Measurements from ENCODE around the gene ETFA.

DNA sequence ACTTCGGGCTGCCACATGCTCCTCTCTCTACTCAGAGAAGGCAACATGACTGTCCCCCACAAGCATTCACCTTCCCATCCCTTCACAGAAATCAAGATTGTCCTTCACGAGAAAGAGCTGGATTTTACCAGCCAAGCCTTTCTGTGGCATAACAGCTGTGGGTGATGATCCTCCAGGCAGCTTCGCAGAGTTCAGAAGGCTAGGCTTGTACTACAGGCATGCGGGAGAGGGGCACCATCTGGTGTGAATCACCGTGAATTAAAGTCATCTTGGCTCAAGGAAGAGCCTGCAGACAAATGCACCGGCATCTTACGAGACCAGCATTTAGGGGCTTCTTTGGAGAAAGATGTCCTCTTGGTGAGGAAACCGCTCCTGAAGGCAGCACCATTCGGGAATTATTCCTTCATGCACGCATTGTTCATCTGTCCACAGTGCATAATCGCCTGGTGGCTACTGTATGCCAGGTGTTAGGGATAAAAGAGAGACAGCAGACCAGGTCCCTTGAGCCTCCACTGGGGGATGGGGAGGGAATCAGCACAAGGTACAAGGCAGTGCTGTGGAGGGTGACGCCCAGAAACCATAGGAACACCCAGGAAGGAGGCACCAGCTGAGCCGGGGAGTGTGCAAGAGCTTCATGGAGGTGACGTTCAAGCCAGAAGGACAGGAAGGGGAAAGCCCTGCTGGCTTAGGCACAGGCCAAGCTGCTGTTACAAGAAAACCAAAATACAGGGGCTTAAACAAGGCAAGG lies 142.9 kb downstream of the ETFA start:
- TF ChIP-seq BHLHE40 (IDR thresholded peaks at IDR 0.05; ENCODE audit: borderline replicate concordance) (no peak), FOXK2 (IDR thresholded peaks at IDR 0.05) (no peak), SUZ12 (IDR thresholded peaks at IDR 0.05) (no peak), FOXA1 (IDR thresholded peaks at IDR 0.05) (no peak), FOXM1 (IDR thresholded peaks at IDR 0.05; ENCODE audit: borderline replicate concordance) (no peak), TARDBP (IDR thresholded peaks at IDR 0.05) (no peak), ELF4 (IDR thresholded peaks at IDR 0.05) (no peak), SP1 (IDR thresholded peaks at IDR 0.05) (no peak)
- TF ChIP-seq, protein P1, sequence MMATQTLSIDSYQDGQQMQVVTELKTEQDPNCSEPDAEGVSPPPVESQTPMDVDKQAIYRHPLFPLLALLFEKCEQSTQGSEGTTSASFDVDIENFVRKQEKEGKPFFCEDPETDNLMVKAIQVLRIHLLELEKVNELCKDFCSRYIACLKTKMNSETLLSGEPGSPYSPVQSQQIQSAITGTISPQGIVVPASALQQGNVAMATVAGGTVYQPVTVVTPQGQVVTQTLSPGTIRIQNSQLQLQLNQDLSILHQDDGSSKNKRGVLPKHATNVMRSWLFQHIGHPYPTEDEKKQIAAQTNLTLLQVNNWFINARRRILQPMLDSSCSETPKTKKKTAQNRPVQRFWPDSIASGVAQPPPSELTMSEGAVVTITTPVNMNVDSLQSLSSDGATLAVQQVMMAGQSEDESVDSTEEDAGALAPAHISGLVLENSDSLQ (IDR thresholded peaks at IDR 0.05): no peak
